Lower leg skin (tissue), 3 donors: Measurements from ENCODE around the gene SOS1.
"Not testable (repeated sequence)": the region's sequence is repeated elsewhere in the genome, so short reads cannot be mapped to it uniquely, and the experiment has no call there.

ENCODE experiments used
- POLR2A ChIP-seq, 2 donors: fragments of 450-650 bp; IDR thresholded peaks; one replicate each; pipeline ENCODE4 v1.6.1; 2016 to 2017; ENCODE audit warnings: antibody characterized with exemption in 2 of 2, mild to moderate bottlenecking in 1 of 2, moderate library complexity in 1 of 2
- TF ChIP-seq, protein P1 (sequence below), 3 donors: fragments of 450-650 bp; IDR thresholded peaks; one replicate each; pipeline ENCODE4 v1.5.1; 2016; ENCODE audit warnings: antibody characterized with exemption in 3 of 3, mild to moderate bottlenecking in 3 of 3, moderate library complexity in 2 of 3

DNA sequence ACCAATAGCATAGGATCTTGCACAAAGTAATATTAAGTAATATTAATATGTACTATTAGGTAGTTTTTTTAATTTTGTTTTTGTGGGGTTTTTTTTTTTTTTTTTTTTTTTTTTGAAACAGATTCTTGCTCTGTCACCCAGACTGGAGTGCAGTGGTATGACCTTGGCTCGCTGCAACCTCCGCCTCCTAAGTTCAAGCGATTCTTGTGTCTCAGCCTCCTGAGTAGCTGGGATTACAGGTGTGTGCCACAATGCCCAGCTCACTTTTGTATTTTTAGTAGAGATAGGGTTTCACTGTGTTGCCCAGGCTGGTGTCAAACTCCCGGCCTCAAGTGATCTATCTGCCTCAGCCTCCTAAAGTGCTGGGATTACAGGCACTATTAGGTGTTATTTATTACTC lies 34.7 kb upstream of the SOS1 start:
- TF ChIP-seq, protein P1, sequence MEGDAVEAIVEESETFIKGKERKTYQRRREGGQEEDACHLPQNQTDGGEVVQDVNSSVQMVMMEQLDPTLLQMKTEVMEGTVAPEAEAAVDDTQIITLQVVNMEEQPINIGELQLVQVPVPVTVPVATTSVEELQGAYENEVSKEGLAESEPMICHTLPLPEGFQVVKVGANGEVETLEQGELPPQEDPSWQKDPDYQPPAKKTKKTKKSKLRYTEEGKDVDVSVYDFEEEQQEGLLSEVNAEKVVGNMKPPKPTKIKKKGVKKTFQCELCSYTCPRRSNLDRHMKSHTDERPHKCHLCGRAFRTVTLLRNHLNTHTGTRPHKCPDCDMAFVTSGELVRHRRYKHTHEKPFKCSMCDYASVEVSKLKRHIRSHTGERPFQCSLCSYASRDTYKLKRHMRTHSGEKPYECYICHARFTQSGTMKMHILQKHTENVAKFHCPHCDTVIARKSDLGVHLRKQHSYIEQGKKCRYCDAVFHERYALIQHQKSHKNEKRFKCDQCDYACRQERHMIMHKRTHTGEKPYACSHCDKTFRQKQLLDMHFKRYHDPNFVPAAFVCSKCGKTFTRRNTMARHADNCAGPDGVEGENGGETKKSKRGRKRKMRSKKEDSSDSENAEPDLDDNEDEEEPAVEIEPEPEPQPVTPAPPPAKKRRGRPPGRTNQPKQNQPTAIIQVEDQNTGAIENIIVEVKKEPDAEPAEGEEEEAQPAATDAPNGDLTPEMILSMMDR (IDR thresholded peaks at IDR 0.05): not testable (repeated sequence)
- TF ChIP-seq POLR2A (IDR thresholded peaks at IDR 0.05): not testable (repeated sequence)
